GM12878 (cell line): ENCODE measurements around the gene FUZ. TPM values are rescaled to one million over a fixed set of nuclear protein-coding genes. Genes with fewer than 3 reads are reported as not detected.

Experiments
- ASH2L ChIP-seq: fragments of 300-600, 200-600 bp; sonication (generic); IDR thresholded peaks from 2 replicates; pipeline ENCODE4 v1.6.1; 2017; ENCODE audit warnings: low read depth, mild to moderate bottlenecking, borderline replicate concordance
- BCL3 ChIP-seq: IDR thresholded peaks from 2 replicates; pipeline ENCODE4 v1.6.1; 2011; ENCODE audit warnings: borderline replicate concordance, low read depth, mild to moderate bottlenecking, moderate library complexity, low read length; ENCODE audit not compliant: insufficient read depth, poor library complexity, severe bottlenecking
- HSF1 ChIP-seq: fragments of 150-350 bp; IDR thresholded peaks from 2 replicates; pipeline ENCODE4 v1.6.1; 2014; ENCODE audit warnings: mild to moderate bottlenecking, low read depth, low read length
- IKZF2 ChIP-seq, 2 experiments: fragments of 450-650 bp; IDR thresholded peaks; 2 replicates each; pipeline ENCODE4 v1.6.1; 2017; ENCODE audit warnings: mild to moderate bottlenecking in 2 of 2, moderate library complexity in 2 of 2
- MTA2 ChIP-seq: fragments of 450-650 bp; IDR thresholded peaks from 2 replicates; pipeline ENCODE4 v1.6.1; 2016; ENCODE audit warnings: low read depth, mild to moderate bottlenecking, moderate library complexity
- MTA3 ChIP-seq: IDR thresholded peaks from 2 replicates; pipeline ENCODE4 v1.6.1; 2012; ENCODE audit warnings: low read length, inconsistent platforms, borderline replicate concordance
- NFIC ChIP-seq: IDR thresholded peaks from 2 replicates; pipeline ENCODE4 v1.6.1; 2012; ENCODE audit warnings: low read depth, mild to moderate bottlenecking, inconsistent platforms, low read length, moderate library complexity
- NR2C2 ChIP-seq: IDR thresholded peaks from 2 replicates; pipeline ENCODE4 v1.6.1; 2011; ENCODE audit warnings: borderline replicate concordance, low read depth; ENCODE audit not compliant: control insufficient read depth, insufficient read length
- PKNOX1 ChIP-seq: fragments of 450-650 bp; IDR thresholded peaks from 2 replicates; pipeline ENCODE4 v1.6.1; 2016; ENCODE audit warnings: mild to moderate bottlenecking
- PML ChIP-seq: IDR thresholded peaks from 2 replicates; pipeline ENCODE4 v1.6.1; 2012; ENCODE audit warnings: low read length, inconsistent platforms
- REST ChIP-seq: IDR thresholded peaks from 2 replicates; pipeline ENCODE4 v1.6.1; 2012; ENCODE audit warnings: mild to moderate bottlenecking, low read depth, low read length
- RUNX3 ChIP-seq: IDR thresholded peaks from 2 replicates; pipeline ENCODE4 v1.6.1; 2012; ENCODE audit warnings: low read length, inconsistent platforms
- SPI1 ChIP-seq: IDR thresholded peaks from 2 replicates; pipeline ENCODE4 v1.6.1; 2011; ENCODE audit warnings: low read depth, mild to moderate bottlenecking, low read length, moderate library complexity, borderline replicate concordance; ENCODE audit not compliant: insufficient read depth
- SREBF2 ChIP-seq: IDR thresholded peaks from 2 replicates; pipeline ENCODE4 v1.6.1; 2012; ENCODE audit warnings: mild to moderate bottlenecking, low read length
- YY1 ChIP-seq: IDR thresholded peaks from 2 replicates; pipeline ENCODE4 v1.6.1; 2011; ENCODE audit warnings: low read depth, mild to moderate bottlenecking, low read length
- ZNF274 ChIP-seq: IDR thresholded peaks from one replicate; pipeline ENCODE4 v1.8.0; 2011; ENCODE audit not compliant: insufficient read length, insufficient read depth
- polyA plus RNA-seq, 11 experiments: library from polyadenylated mRNA; depleted of rRNA in 4 of 11; unstranded in 6 of 11; stranded (reverse) in 5 of 11; fragments of >200 nt; fragmentation: Nextera tagmentation in 4 of 11; fragmentation: Illumina TruSeq in 1 of 11; extraction: Ambion mirVana in 4 of 11; extraction: Trizol in 1 of 11; gene quantifications; 1 replicate in 1 of 11; 2 replicates in 10 of 11; pipeline versions ENCODE4 v1.2.1 to v1.2.3, GENCODE V29; 2011 to 2016; ENCODE audit warnings: inconsistent platforms in 2 of 11, missing spikeins in 2 of 11, low read depth in 1 of 11
- total RNA-seq, 4 experiments: library from RNA; depleted of rRNA in 3 of 4; stranded (reverse); fragments of >200 nt in 3 of 4; fragmentation: Illumina TruSeq in 1 of 4; extraction: Trizol in 1 of 4; gene quantifications; 2 replicates each; pipeline versions ENCODE4 v1.2.1 to v1.2.3, GENCODE V29; 2013 to 2021
- TF ChIP-seq, protein P1 (sequence below): IDR thresholded peaks from 2 replicates; pipeline ENCODE4 v1.6.1; 2011; ENCODE audit warnings: low read depth, low read length, improper control_type of control experiment, borderline replicate concordance
- TF ChIP-seq, protein P2 (sequence below): fragments of 450-650 bp; IDR thresholded peaks from 2 replicates; pipeline ENCODE4 v1.6.1; 2016; ENCODE audit warnings: mild to moderate bottlenecking

FUZ gene
- total and polyA plus RNA-seq, 10 of the 15 experiments (the other 5 are each of a cell fraction or from before 2014, with no cell fraction given) = 0.18 to 11.5 (median 8.8) TPM

DNA sequence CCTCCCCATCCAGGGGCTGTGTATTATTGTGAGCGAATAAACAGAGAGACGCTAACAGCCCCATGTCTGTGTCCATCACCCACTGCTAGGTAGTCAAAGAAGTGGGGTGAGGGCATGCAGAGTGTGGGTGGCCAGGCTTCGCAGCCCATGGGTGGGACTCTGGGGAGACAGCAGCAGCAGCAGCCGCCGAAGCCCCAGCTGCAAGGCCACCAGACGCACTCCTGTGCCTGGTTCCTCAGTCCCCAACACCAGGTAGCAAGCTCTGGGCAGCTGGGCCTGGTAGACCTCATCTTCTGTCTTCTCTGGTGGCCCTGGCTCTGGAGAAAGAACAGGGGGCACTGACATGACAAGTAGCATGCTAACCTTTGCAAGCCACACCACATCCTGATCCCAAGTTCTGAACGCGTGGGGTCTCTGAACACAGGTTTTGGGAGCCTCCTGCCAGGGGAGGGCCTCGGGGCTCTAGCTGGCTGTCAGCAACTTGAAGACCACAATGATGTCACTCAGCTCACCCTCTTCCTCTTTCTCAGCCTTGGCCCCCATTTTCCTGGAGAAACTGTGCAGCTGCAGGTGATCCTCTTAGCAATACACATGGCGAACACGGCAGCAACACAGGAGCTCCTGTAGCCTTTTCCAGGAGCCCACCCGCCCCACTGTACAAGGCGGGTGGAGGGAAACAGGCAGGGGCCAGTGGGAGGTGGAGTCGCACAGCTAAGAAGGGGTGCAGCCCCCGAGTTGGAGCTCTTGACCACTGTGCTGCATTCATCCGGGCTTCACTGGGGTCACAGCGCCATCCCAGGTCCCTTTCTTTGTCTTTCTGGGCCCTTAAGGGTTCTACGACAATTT is 5.8 kb downstream of the FUZ start (continued):
- no peak for TF ChIP-seq REST
- peak; percentile 87 for TF ChIP-seq SPI1
- no peak for TF ChIP-seq SREBF2
- no peak for TF ChIP-seq IKZF2 (IDR thresholded peaks at IDR 0.05)
- TF ChIP-seq MTA3 = no peak
- TF ChIP-seq, protein P1, sequence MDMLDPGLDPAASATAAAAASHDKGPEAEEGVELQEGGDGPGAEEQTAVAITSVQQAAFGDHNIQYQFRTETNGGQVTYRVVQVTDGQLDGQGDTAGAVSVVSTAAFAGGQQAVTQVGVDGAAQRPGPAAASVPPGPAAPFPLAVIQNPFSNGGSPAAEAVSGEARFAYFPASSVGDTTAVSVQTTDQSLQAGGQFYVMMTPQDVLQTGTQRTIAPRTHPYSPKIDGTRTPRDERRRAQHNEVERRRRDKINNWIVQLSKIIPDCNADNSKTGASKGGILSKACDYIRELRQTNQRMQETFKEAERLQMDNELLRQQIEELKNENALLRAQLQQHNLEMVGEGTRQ = no peak
- peak; percentile 37; the same call in 1 of the 2 replicates for TF ChIP-seq RUNX3
- TF ChIP-seq BCL3 = no peak
- no peak for TF ChIP-seq PML
- no peak for TF ChIP-seq MTA2
- TF ChIP-seq, protein P2, sequence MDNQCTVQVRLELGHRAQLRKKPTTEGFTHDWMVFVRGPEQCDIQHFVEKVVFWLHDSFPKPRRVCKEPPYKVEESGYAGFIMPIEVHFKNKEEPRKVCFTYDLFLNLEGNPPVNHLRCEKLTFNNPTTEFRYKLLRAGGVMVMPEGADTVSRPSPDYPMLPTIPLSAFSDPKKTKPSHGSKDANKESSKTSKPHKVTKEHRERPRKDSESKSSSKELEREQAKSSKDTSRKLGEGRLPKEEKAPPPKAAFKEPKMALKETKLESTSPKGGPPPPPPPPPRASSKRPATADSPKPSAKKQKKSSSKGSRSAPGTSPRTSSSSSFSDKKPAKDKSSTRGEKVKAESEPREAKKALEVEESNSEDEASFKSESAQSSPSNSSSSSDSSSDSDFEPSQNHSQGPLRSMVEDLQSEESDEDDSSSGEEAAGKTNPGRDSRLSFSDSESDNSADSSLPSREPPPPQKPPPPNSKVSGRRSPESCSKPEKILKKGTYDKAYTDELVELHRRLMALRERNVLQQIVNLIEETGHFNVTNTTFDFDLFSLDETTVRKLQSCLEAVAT = no peak
- TF ChIP-seq YY1 = 0 out of 2 replicates have a peak, but pooled peaks have one; percentile 13
- TF ChIP-seq ASH2L = no peak
- TF ChIP-seq ZNF274 = no peak
- TF ChIP-seq NR2C2 = no peak
- 0 out of 2 replicates have a peak, but pooled peaks have one; percentile 31 for TF ChIP-seq PKNOX1
- no peak for TF ChIP-seq HSF1
- TF ChIP-seq NFIC = no peak
